Gastroesophageal sphincter (tissue), 4 donors: ENCODE data around the gene PTK7. TPM values are rescaled to one million over a fixed set of nuclear protein-coding genes. Genes with fewer than 3 reads are reported as not detected.

ENCODE experiments used
- ATAC-seq: fragments of 150-250 bp; one replicate; pipeline ENCODE4 v1.9.1; 2016; ENCODE audit warnings: mild to moderate bottlenecking, moderate library complexity
- H3K27ac ChIP-seq, 4 donors: fragments of 200-600 bp; sonication (generic) in 3 of 4; 1 replicate in 3 of 4; 2 replicates in 1 of 4; pipeline ENCODE4 v1.5.1; 2016 to 2019
- H3K27me3 ChIP-seq: fragments of 200-600 bp; sonication (generic); one replicate; pipeline ENCODE4 v1.5.1; 2019
- H3K36me3 ChIP-seq, 2 donors: fragments of 200-600 bp; sonication (generic); one replicate each; pipeline ENCODE4 v1.5.1; 2019; ENCODE audit warnings: control low read depth in 1 of 2
- H3K4me1 ChIP-seq, 3 donors: fragments of 200-600 bp; sonication (generic); 1 replicate in 2 of 3; 2 replicates in 1 of 3; pipeline ENCODE4 v1.5.1; 2016 to 2019; ENCODE audit warnings: control low read depth in 2 of 3
- H3K4me3 ChIP-seq, 2 donors: fragments of 200-600 bp; sonication (generic); one replicate each; pipeline ENCODE4 v1.5.1; 2019; ENCODE audit warnings: mild to moderate bottlenecking in 1 of 2, moderate library complexity in 1 of 2
- H3K9me3 ChIP-seq, 3 donors: fragments of 200-600 bp; sonication (generic); one replicate each; pipeline ENCODE4 v1.5.1; 2017 to 2019; ENCODE audit warnings: control low read depth in 2 of 3
- CTCF ChIP-seq, 4 experiments: fragments of 200-600 bp in 2 of 4; fragments of 450-650 bp in 2 of 4; sonication (generic) in 1 of 4; IDR thresholded peaks; one replicate each; pipeline ENCODE4 v1.5.1; 2017 to 2019; ENCODE audit warnings: antibody characterized with exemption in 4 of 4, mild to moderate bottlenecking in 2 of 4, moderate library complexity in 2 of 4
- EP300 ChIP-seq: sonication (generic); formaldehyde crosslinking; IDR thresholded peaks from one replicate; pipeline ENCODE4 v1.6.1; 2017; ENCODE audit warnings: antibody characterized with exemption, mild to moderate bottlenecking
- POLR2A ChIP-seq, 2 donors: fragments of 450-650 bp; IDR thresholded peaks; one replicate each; pipeline ENCODE4 v1.6.1; 2017; ENCODE audit warnings: antibody characterized with exemption in 2 of 2, mild to moderate bottlenecking in 2 of 2, moderate library complexity in 1 of 2
- POLR2AphosphoS5 ChIP-seq: sonication (generic); formaldehyde crosslinking; IDR thresholded peaks from one replicate; pipeline ENCODE4 v1.6.1; 2017; ENCODE audit warnings: antibody characterized with exemption
- WGBS, 2 donors: methylation state at CpG; one replicate each; pipeline ENCODE4 v1.1.5; 2018; ENCODE audit warnings: low coverage in 1 of 2; 5-methylcytosine and 5-hydroxymethylcytosine counted together
- total RNA-seq, 4 donors: library from RNA; depleted of rRNA; stranded (reverse); fragments of >200 nt; gene quantifications; one replicate each; pipeline ENCODE4 v1.1.0, GENCODE V29; 2016

PTK7 gene
- total RNA-seq, 4 donors from 2014 or later, result 2.0 to 11.6 (median 7.7) TPM

- 62 to 81% methylated on average over 2 to 5 of the region's 7 CpGs for WGBS, 2 donors
- no peak overlapping the region for H3K27ac ChIP-seq
- TF ChIP-seq EP300 (no peak), POLR2AphosphoS5 (no peak), POLR2A (IDR thresholded peaks at IDR 0.05) (no peak), CTCF (IDR thresholded peaks at IDR 0.05) (no peak)
- H3K36me3 ChIP-seq, result peaks cover 0 to 82% of the 10 kb centered on the region in 2 donors
- peaks cover 0 to 12% (median 2%) of the 10 kb centered on the region in 3 donors for H3K4me1 ChIP-seq
- no peaks in the 10 kb centered on the region for H3K27me3 ChIP-seq
- no peak overlapping the region for H3K4me3 ChIP-seq
- no peaks in the 10 kb centered on the region for H3K9me3 ChIP-seq
- ATAC-seq, result no peak
Observed at GRCh38 chr6:43047998-43048397, 28.1 kb upstream of the PTK7 start.

- TF ChIP-seq CTCF (IDR thresholded peaks at IDR 0.05) (no peak), POLR2AphosphoS5 (no peak), EP300 (no peak), POLR2A (IDR thresholded peaks at IDR 0.05) (no peak)
- Histone ChIP-seq H3K4me3 (no peak overlapping the region), H3K4me1 (peaks cover 0 to 28% (median 9%) of the 10 kb centered on the region in 3 donors), H3K27ac (no peak overlapping the region), H3K27me3 (no peaks in the 10 kb centered on the region), H3K36me3 (peaks cover 0 to 65% of the 10 kb centered on the region in 2 donors), H3K9me3 (no peaks in the 10 kb centered on the region)
- no peak for ATAC-seq
- WGBS, 2 donors, result no CpG with 5 or more reads among the region's 17 CpGs
Observed at GRCh38 chr6:43050981-43051380, 25.1 kb upstream of the PTK7 start.

- no peak for ATAC-seq
- no peak overlapping the region for H3K4me3 ChIP-seq
- peak overlapping the region in 3 of 4 donors; percentile 88 to 95 (median 93) for H3K27ac ChIP-seq
- WGBS, 2 donors, result 100% methylated on average over 5 of the region's 19 CpGs; no CpG with 5 or more reads in 1 of the 2 donors
- no peaks in the 10 kb centered on the region for H3K27me3 ChIP-seq
- TF ChIP-seq POLR2AphosphoS5, result no peak
- no peak for TF ChIP-seq CTCF (IDR thresholded peaks at IDR 0.05)
- no peak for TF ChIP-seq EP300
- no peak for TF ChIP-seq POLR2A (IDR thresholded peaks at IDR 0.05)
- no peaks in the 10 kb centered on the region for H3K9me3 ChIP-seq
- H3K36me3 ChIP-seq, result peaks cover 0 to 65% of the 10 kb centered on the region in 2 donors
- H3K4me1 ChIP-seq, result peaks cover 0 to 28% (median 9%) of the 10 kb centered on the region in 3 donors
Observed at GRCh38 chr6:43052225-43052841, 23.8 kb upstream of the PTK7 start.

- peak overlapping the region; percentile 76 to 95 (median 90) for H3K27ac ChIP-seq
- WGBS, 2 donors, result 23% methylated on average over 12 to 15 of the region's 22 CpGs
- H3K4me3 ChIP-seq, result peak overlapping the region; percentile 77 to 79
- TF ChIP-seq POLR2AphosphoS5 (no peak), CTCF (IDR thresholded peaks at IDR 0.05) (no peak), POLR2A (IDR thresholded peaks at IDR 0.05) (no peak), EP300 (no peak)
- peaks cover 0 to 64% of the 10 kb centered on the region in 2 donors for H3K36me3 ChIP-seq
- ATAC-seq, result peak; percentile 7
- H3K27me3 ChIP-seq, result no peaks in the 10 kb centered on the region
- no peaks in the 10 kb centered on the region for H3K9me3 ChIP-seq
- peaks cover 0 to 34% (median 9%) of the 10 kb centered on the region in 3 donors for H3K4me1 ChIP-seq
Observed at GRCh38 chr6:43052842-43053544, 23.1 kb upstream of the PTK7 start.
